Left lung (tissue), 10 donors: Measurements from ENCODE around the gene NDUFA7. TPM values are rescaled to one million over a fixed set of nuclear protein-coding genes. Genes with fewer than 3 reads are reported as not detected.
A peak's percentile ranks its signal among the peaks of the same experiment; 100 is the strongest.

ENCODE experiments used
- ATAC-seq: fragments of 200-7000 bp; cut with Tn5 transposase; one replicate; pipeline ENCODE4 v1.9.1; 2020; ENCODE audit warnings: moderate library complexity
- DNase-seq, 4 donors: peaks; one replicate each; pipeline ENCODE4 v3.0.0-alpha.2; 2013 to 2020
- H3K27ac ChIP-seq, 2 donors: fragments of 200-600 bp; sonication (generic) in 1 of 2; one replicate each; pipeline versions ENCODE4 v1.5.0 to v1.8.0; 2020 to 2021
- H3K27me3 ChIP-seq, 2 donors: fragments of 200-600 bp; sonication (generic) in 1 of 2; one replicate each; pipeline versions ENCODE4 v1.5.0 to v1.8.0; 2020 to 2021
- H3K36me3 ChIP-seq, 2 donors: fragments of 200-600 bp; sonication (generic) in 1 of 2; one replicate each; pipeline versions ENCODE4 v1.5.0 to v1.8.0; 2020 to 2021
- H3K4me1 ChIP-seq, 2 donors: fragments of 200-600 bp; one replicate each; pipeline ENCODE4 v1.8.0; 2021
- H3K4me3 ChIP-seq, 2 donors: fragments of 200-600 bp; sonication (generic) in 1 of 2; one replicate each; pipeline versions ENCODE4 v1.5.0 to v1.8.0; 2020 to 2021; ENCODE audit warnings: mild to moderate bottlenecking in 1 of 2
- H3K9me3 ChIP-seq, 2 donors: fragments of 200-600 bp; sonication (generic) in 1 of 2; one replicate each; pipeline versions ENCODE4 v1.5.0 to v1.8.0; 2020 to 2021
- intact Hi-C, 2 donors: fragments of 100-400 bp; cut with DNase I; formaldehyde crosslinking; loops; one replicate each; pipeline versions ENCODE4 v1.11.2 to v1.14.2; 2022
- polyA plus RNA-seq, 6 donors: library from polyadenylated mRNA; unstranded; fragments of 120-200 nt; gene quantifications; one replicate each; pipeline ENCODE4 v1.2.1, GENCODE V29; 2013; ENCODE audit not compliant: insufficient read length in 6 of 6
- total RNA-seq, 2 donors: library from RNA; stranded (reverse); fragmentation: NEBNext Ultra II Directional; extraction: Animal tissue kit (Norgen Biotek cat#: 25700); gene quantifications; one replicate each; pipeline ENCODE4 v1.2.1, GENCODE V29; 2021
- TF ChIP-seq, protein P1 (sequence below), 2 donors: fragments of 200-600 bp; sonication (generic) in 1 of 2; IDR thresholded peaks; one replicate each; pipeline versions ENCODE4 v1.5.0 to v1.8.0; 2021; ENCODE audit warnings: antibody characterized with exemption in 2 of 2
- donor health status: DM: no; HTN: yes; CAD: no.
- donor health status: DM: no; HTN: no; CAD: no.

The NDUFA7 gene
- total and polyA plus RNA-seq, 8 donors, result 32.0 to 51.6 (median 38.7) TPM

DNA sequence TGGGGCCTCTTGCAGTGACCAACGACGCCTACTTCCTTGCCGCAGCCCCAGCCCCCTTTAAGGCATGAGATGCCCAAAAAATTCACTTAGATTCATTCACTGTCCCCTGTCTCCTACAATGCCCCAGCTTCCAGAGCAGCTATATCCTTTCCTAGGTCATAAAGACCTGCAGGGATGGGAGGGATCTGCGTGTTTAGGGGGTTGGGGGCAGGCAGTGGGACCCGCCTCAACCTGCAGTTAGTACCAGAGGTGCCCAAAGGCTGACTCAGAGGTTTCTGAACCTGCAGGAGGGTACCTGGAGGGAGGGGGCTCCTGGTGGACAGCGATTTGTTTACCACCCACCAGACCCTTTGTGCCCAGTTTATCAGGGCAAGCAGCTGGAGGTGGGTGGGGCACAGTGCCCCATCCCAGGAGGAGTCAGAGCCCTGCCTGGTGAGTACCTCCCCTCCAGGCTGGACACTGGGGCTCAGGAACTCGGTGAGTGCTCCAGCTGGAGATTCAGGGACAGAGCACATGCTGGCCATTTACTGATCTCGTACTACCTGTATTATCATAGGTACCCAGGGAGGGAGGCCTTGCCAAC is 10.2 kb upstream of the NDUFA7 start:
- DNase-seq (no peak), ATAC-seq (no peak)
- Histone ChIP-seq H3K27me3 (peaks cover 24 to 42% of the 10 kb centered on the region in 2 donors), H3K27ac (no peak overlapping the region), H3K9me3 (no peaks in the 10 kb centered on the region), H3K36me3 (peaks cover 0 to 4% of the 10 kb centered on the region in 2 donors), H3K4me1 (peaks cover 0 to 28% of the 10 kb centered on the region in 2 donors), H3K4me3 (no peak overlapping the region)
- TF ChIP-seq, protein P1, sequence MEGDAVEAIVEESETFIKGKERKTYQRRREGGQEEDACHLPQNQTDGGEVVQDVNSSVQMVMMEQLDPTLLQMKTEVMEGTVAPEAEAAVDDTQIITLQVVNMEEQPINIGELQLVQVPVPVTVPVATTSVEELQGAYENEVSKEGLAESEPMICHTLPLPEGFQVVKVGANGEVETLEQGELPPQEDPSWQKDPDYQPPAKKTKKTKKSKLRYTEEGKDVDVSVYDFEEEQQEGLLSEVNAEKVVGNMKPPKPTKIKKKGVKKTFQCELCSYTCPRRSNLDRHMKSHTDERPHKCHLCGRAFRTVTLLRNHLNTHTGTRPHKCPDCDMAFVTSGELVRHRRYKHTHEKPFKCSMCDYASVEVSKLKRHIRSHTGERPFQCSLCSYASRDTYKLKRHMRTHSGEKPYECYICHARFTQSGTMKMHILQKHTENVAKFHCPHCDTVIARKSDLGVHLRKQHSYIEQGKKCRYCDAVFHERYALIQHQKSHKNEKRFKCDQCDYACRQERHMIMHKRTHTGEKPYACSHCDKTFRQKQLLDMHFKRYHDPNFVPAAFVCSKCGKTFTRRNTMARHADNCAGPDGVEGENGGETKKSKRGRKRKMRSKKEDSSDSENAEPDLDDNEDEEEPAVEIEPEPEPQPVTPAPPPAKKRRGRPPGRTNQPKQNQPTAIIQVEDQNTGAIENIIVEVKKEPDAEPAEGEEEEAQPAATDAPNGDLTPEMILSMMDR (IDR thresholded peaks at IDR 0.05), result no peak
- intact Hi-C loops, result no loop called here

DNA sequence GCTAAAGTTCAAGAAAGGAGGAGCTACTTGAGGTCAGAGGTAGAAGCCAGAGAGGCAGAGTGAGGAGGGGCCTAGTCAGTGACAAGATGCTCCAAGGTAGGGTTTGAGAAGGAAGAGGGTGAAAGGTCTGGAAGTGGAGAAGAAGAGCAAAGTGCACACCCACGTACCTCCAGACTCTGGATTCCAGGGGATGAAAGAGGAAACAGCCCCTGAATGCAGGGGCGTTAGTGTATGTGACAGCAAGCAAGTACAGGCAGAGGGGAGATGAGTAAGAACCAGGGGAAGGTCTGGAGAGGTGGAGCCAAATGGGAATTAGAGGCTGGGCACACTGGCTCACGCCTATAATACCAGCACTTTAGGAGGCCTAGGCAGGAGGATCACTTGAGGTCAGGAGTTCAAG is 8.8 kb upstream of the NDUFA7 start:
- intact Hi-C loops, result no loop called here
- Histone ChIP-seq H3K4me3 (no peak overlapping the region), H3K36me3 (peaks cover 0 to 4% of the 10 kb centered on the region in 2 donors), H3K27ac (no peak overlapping the region), H3K9me3 (no peaks in the 10 kb centered on the region), H3K4me1 (peaks cover 0 to 18% of the 10 kb centered on the region in 2 donors), H3K27me3 (peaks cover 18 to 29% of the 10 kb centered on the region in 2 donors)
- DNase-seq (no peak), ATAC-seq (no peak)
- TF ChIP-seq, protein P1 (IDR thresholded peaks at IDR 0.05), result no peak

GRCh38 chr19:8325454-8325853 is 4.3 kb upstream of the NDUFA7 start:
- intact Hi-C loops, result no loop called here
- H3K36me3 ChIP-seq, result peaks cover 0 to 25% of the 10 kb centered on the region in 2 donors
- no peak for DNase-seq
- no peaks in the 10 kb centered on the region for H3K27me3 ChIP-seq
- no peak overlapping the region for H3K27ac ChIP-seq
- H3K4me3 ChIP-seq, result no peak overlapping the region
- peaks cover 14 to 26% of the 10 kb centered on the region in 2 donors for H3K4me1 ChIP-seq
- no peaks in the 10 kb centered on the region for H3K9me3 ChIP-seq
- TF ChIP-seq, protein P1 (IDR thresholded peaks at IDR 0.05), result no peak
- ATAC-seq, result no peak

DNA sequence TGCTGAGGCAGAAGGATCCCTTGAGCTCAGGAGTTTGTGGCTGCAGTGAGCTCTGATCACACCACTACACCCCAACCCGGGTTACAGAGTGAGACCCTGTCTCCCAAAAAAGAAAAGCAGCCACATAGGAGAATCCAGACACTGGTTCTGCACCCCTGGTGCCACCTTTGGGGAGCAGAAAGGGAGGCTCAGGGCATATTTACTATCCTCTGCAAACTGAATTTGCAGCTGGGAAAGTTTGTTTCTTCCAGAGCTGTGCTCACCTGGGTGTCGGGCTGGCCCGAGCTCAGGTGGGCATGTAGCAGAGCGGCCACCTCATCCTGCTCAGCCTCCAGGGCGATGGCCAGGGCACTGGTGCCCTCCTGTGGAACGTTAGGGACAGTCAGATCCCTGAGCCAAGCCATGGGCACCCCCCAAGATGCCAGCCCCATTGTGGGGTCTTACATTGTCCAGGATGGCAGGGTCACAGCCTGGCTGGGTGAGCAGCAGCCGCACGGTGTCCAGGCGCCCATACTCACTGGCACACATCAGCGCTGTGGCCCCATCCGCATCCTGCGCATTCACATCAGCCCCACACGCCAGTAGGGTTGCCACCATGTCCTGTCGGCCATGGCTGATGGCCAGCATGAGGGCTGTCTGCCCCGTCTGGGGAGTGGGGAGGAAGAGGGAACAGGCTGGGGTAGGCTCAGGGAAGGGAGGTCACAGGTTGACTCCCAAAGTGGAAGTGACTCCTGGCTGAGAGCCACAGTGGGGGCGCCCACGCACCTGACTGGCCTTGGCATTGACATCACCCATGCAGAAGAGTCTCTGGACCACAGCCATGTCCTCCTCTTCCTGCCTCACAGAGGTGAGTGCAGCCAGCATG is 3.2 kb upstream of the NDUFA7 start:
- Histone ChIP-seq H3K9me3 (no peaks in the 10 kb centered on the region), H3K27ac (no peak overlapping the region), H3K36me3 (peaks cover 0 to 21% of the 10 kb centered on the region in 2 donors), H3K27me3 (no peaks in the 10 kb centered on the region), H3K4me1 (peaks cover 23 to 36% of the 10 kb centered on the region in 2 donors), H3K4me3 (no peak overlapping the region)
- intact Hi-C loops, result no loop called here
- no peak for ATAC-seq
- TF ChIP-seq, protein P1 (IDR thresholded peaks at IDR 0.05), result no peak
- peak in 1 of 4 donors; percentile 66 for DNase-seq

DNA sequence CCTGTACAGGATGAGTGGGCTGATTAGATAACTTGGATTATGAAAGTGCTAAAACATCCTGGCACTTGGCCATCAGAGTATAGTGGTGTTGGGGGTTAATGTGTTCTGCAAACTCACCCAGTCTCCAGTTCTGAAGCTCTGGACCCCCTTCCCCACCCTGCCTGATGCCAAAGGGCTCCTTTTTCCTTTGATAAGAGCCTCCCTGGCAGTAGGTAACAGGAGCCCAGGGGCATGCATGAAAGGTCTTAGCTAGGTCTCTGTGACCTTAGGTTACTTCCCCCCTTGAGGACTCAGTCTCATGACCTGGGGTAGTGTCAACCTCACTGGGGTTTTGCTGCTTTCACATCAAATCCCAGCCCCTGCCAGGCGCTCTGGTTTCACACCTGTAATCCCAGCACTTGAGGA is 2.6 kb upstream of the NDUFA7 start:
- DNase-seq (no peak), ATAC-seq (no peak)
- intact Hi-C loops, result no loop called here

More for the DNA sequence above, 2.6 kb upstream of the NDUFA7 start:
- H3K4me3 ChIP-seq, result no peak overlapping the region
- H3K27ac ChIP-seq, result no peak overlapping the region
- H3K36me3 ChIP-seq, result peaks cover 0 to 21% of the 10 kb centered on the region in 2 donors
- no peaks in the 10 kb centered on the region for H3K9me3 ChIP-seq
- peaks cover 23 to 38% of the 10 kb centered on the region in 2 donors for H3K4me1 ChIP-seq
- no peaks in the 10 kb centered on the region for H3K27me3 ChIP-seq
- TF ChIP-seq, protein P1 (IDR thresholded peaks at IDR 0.05), result no peak
